ENCODE results near the gene FADS2.

DNA sequence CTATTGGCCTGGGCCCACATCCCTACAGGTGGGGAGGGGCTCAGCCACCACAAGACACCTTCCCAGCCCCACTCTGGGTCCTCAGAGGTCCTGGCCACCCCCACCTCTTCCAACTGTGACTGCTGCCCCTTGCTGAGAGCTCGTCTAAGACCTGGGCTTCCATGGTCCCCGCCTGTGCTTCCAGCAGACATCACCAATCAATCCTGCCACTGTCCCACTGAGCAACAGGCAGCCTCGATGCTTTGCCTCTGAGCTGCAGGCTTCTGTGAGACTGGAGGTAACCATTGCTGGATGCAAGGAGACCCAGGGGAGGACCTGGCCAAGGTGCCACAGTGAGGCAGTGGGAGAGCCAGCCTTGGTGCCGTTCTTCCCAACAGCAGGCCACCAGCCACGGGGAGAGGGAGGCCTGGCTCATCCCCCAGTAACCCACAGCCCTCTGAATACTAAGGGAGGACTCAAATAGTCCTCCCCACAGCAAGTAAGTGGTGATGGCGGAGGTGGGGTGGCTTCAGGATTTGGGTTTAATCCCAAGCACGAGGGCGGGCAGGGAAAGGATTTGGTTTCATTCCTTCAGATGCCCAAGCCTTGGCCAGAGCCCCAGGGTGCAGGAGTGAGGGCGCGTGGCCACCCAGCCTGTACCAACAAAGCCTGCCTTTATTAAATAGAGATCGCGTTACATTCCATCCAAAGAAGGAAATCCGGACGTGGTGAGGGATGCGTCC, 68.7 kb downstream of the FADS2 start:
- TF ChIP-seq, protein P1, sequence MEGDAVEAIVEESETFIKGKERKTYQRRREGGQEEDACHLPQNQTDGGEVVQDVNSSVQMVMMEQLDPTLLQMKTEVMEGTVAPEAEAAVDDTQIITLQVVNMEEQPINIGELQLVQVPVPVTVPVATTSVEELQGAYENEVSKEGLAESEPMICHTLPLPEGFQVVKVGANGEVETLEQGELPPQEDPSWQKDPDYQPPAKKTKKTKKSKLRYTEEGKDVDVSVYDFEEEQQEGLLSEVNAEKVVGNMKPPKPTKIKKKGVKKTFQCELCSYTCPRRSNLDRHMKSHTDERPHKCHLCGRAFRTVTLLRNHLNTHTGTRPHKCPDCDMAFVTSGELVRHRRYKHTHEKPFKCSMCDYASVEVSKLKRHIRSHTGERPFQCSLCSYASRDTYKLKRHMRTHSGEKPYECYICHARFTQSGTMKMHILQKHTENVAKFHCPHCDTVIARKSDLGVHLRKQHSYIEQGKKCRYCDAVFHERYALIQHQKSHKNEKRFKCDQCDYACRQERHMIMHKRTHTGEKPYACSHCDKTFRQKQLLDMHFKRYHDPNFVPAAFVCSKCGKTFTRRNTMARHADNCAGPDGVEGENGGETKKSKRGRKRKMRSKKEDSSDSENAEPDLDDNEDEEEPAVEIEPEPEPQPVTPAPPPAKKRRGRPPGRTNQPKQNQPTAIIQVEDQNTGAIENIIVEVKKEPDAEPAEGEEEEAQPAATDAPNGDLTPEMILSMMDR (IDR thresholded peaks at IDR 0.05): no peak
- TF ChIP-seq POLR2A (IDR thresholded peaks at IDR 0.05): no peak
